Psoas muscle (tissue), 8 donors: ENCODE measurements around the gene RFWD3. TPM values are rescaled to one million over a fixed set of nuclear protein-coding genes. Genes with fewer than 3 reads are reported as not detected.
A peak's percentile ranks its signal among the peaks of the same experiment; 100 is the strongest.

ENCODE experiments used
- ATAC-seq, 4 donors: fragments of 200-7000 bp; cut with Tn5 transposase; one replicate each; pipeline ENCODE4 v1.9.1; 2020; ENCODE audit warnings: moderate library complexity in 3 of 4, mild to moderate bottlenecking in 2 of 4
- DNase-seq, 2 donors: peaks; one replicate each; pipeline ENCODE4 v3.0.0-alpha.2; 2020
- H3K27ac ChIP-seq: fragments of 200-600 bp; one replicate; pipeline ENCODE4 v1.8.0; 2022
- H3K27me3 ChIP-seq, 3 donors: fragments of 200-600 bp in 1 of 3; one replicate each; pipeline versions ENCODE4 v1.6.1 to v1.8.0; 2013 to 2022; ENCODE audit warnings: low read length in 2 of 3, mild to moderate bottlenecking in 2 of 3, moderate library complexity in 1 of 3; ENCODE audit not compliant: insufficient read depth in 3 of 3
- H3K36me3 ChIP-seq, 2 donors: fragments of 200-600 bp in 1 of 2; one replicate each; pipeline versions ENCODE4 v1.6.1 to v1.8.0; 2013 to 2022; ENCODE audit warnings: low read depth in 1 of 2, mild to moderate bottlenecking in 1 of 2, moderate library complexity in 1 of 2; ENCODE audit not compliant: insufficient read depth in 1 of 2
- H3K4me1 ChIP-seq: fragments of 200-600 bp; one replicate; pipeline ENCODE4 v1.8.0; 2022
- H3K4me3 ChIP-seq: fragments of 200-600 bp; one replicate; pipeline ENCODE4 v1.8.0; 2022; ENCODE audit warnings: mild to moderate bottlenecking
- H3K9me3 ChIP-seq: fragments of 200-600 bp; one replicate; pipeline ENCODE4 v1.8.0; 2022
- WGBS, 3 donors: extraction: QIAGEN DNeasy Blood & Tissue Kit; methylation state at CpG; one replicate each; pipeline versions ENCODE4 v1.1.6 to v1.1.7; 2013; 5-methylcytosine and 5-hydroxymethylcytosine counted together
- intact Hi-C, 2 donors: fragments of 100-400 bp; cut with DNase I; formaldehyde crosslinking; loops; one replicate each; pipeline versions ENCODE4 v1.11.0 to v1.14.2; 2022
- polyA plus RNA-seq, 3 donors: library from polyadenylated mRNA; stranded (reverse); fragments of 200-250 nt; gene quantifications; one replicate each; pipeline ENCODE4 v1.2.3, GENCODE V29; 2013
- total RNA-seq, 4 donors: library from RNA; stranded (reverse); fragmentation: NEBNext Ultra II Directional in 2 of 4; extraction: Animal tissue kit (Norgen Biotek cat#: 25700) in 2 of 4; gene quantifications; one replicate each; pipeline versions ENCODE4 v1.2.1 to v1.2.4, GENCODE V29; 2021 to 2023
- TF ChIP-seq, protein P1 (sequence below): fragments of 200-600 bp; IDR thresholded peaks from one replicate; pipeline ENCODE4 v1.8.0; 2022; ENCODE audit warnings: antibody characterized with exemption
- donor health status: healthy with polysubstance abuse.
- donor health status: DM: no; HTN: no; CAD: no; lungs with moderate emphysema.
- donor health status: Bipolar disorder and iron deficiency.
- donor health status: healthy.
- donor health status: DM: yes; HTN: yes; CAD: no.
- donor health status: DM: no; HTN: no; CAD: no.
- donor health status: DM: no; HTN: no; CAD: no.
- donor health status: DM: yes; HTN: yes; CAD: no.

The RFWD3 gene
- total and polyA plus RNA-seq, 7 donors, result 2.6 to 8.2 (median 4.0) TPM

GRCh38 chr16:74626741-74627416 is 39.8 kb downstream of the RFWD3 start:
- intact Hi-C loops, result no loop called here
- Histone ChIP-seq H3K27me3 (no peaks in the 10 kb centered on the region), H3K4me3 (no peak overlapping the region), H3K27ac (no peak overlapping the region), H3K4me1 (no peaks in the 10 kb centered on the region), H3K9me3 (no peaks in the 10 kb centered on the region), H3K36me3 (peaks cover 4 to 97% of the 10 kb centered on the region in 2 donors)
- TF ChIP-seq, protein P1, sequence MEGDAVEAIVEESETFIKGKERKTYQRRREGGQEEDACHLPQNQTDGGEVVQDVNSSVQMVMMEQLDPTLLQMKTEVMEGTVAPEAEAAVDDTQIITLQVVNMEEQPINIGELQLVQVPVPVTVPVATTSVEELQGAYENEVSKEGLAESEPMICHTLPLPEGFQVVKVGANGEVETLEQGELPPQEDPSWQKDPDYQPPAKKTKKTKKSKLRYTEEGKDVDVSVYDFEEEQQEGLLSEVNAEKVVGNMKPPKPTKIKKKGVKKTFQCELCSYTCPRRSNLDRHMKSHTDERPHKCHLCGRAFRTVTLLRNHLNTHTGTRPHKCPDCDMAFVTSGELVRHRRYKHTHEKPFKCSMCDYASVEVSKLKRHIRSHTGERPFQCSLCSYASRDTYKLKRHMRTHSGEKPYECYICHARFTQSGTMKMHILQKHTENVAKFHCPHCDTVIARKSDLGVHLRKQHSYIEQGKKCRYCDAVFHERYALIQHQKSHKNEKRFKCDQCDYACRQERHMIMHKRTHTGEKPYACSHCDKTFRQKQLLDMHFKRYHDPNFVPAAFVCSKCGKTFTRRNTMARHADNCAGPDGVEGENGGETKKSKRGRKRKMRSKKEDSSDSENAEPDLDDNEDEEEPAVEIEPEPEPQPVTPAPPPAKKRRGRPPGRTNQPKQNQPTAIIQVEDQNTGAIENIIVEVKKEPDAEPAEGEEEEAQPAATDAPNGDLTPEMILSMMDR, result no peak
- 0 to 54% (median 0%) methylated on average over 1 of the region's 1 CpG for WGBS, 3 donors
- DNase-seq, result no peak
- no peak for ATAC-seq

- Histone ChIP-seq H3K27ac (no peak overlapping the region), H3K27me3 (no peaks in the 10 kb centered on the region), H3K9me3 (no peaks in the 10 kb centered on the region), H3K36me3 (peaks cover 4 to 86% of the 10 kb centered on the region in 2 donors), H3K4me3 (no peak overlapping the region), H3K4me1 (no peaks in the 10 kb centered on the region)
- TF ChIP-seq, protein P1, result no peak
- ATAC-seq (peak in 1 of 4 donors; percentile 26), DNase-seq (no peak)
- WGBS, 3 donors, result 85 to 93% (median 88%) methylated on average over 14 of the region's 14 CpGs
- intact Hi-C loops, result no loop called here
These were observed 41.0 kb downstream of the RFWD3 start for GRCh38 chr16:74625500-74626350.

- Histone ChIP-seq H3K27me3 (no peaks in the 10 kb centered on the region), H3K4me1 (no peaks in the 10 kb centered on the region), H3K27ac (no peak overlapping the region), H3K9me3 (no peaks in the 10 kb centered on the region), H3K36me3 (peaks cover 4 to 68% of the 10 kb centered on the region in 2 donors), H3K4me3 (no peak overlapping the region)
- 71 to 86% (median 79%) methylated on average over 6 of the region's 6 CpGs for WGBS, 3 donors
- ATAC-seq, result no peak
- TF ChIP-seq, protein P1, result no peak
- no peak for DNase-seq
- intact Hi-C loops, result loop anchor here (5.0 kb wide), 3 partner anchors 122 to 142 kb away; no protein-coding TSS in a partner anchor
These were observed 42.8 kb downstream of the RFWD3 start for GRCh38 chr16:74623839-74624235.

DNA sequence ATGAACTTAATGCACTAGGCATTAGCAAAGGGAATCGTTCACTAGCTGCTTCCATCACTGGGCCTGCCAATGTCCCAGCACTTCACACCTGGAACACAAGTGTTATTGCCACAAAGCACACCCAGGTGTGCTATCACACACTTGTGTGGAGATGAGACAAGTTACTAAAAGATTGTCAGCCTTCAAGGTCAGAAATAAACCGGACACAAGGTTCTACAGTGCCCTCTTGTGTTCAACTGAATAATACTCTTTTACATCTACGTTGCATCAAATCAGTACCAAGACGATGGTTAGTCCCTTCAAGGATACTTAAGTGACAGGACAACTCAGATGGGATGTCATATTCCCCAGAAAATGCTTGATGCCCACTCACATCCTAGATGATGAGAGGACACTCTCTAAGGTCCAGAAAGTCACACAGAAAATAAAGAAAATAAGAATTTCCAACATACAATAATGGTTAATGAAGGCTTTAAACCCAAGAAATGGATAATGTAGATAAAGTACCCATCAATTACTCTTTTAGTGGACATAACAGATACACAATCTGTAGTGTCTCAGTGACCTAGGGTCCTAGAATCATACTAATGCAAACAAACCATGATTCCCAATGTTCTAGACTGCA is 43.4 kb downstream of the RFWD3 start:
- H3K27me3 ChIP-seq, result no peaks in the 10 kb centered on the region
- peaks cover 4 to 62% of the 10 kb centered on the region in 2 donors for H3K36me3 ChIP-seq
- ATAC-seq (peak; percentile 77 to 87 (median 80)), DNase-seq (no peak)
- H3K4me1 ChIP-seq, result no peaks in the 10 kb centered on the region
- TF ChIP-seq, protein P1, result peak; percentile 73
- WGBS, 3 donors, result 22 to 23% (median 23%) methylated on average over 4 of the region's 4 CpGs
- H3K9me3 ChIP-seq, result no peaks in the 10 kb centered on the region
- H3K27ac ChIP-seq, result no peak overlapping the region
- no peak overlapping the region for H3K4me3 ChIP-seq
- intact Hi-C loops, result loop anchor here (5.0 kb wide), 3 partner anchors 121 to 141 kb away; no protein-coding TSS in a partner anchor
